Measurements from ENCODE around the gene CDK10. TPM values are rescaled to one million over a fixed set of nuclear protein-coding genes. Genes with fewer than 3 reads are reported as not detected.
"Not testable (repeated sequence)": the region's sequence is repeated elsewhere in the genome, so short reads cannot be mapped to it uniquely, and the experiment has no call there.

Gene CDK10
- total and polyA plus RNA-seq, 4 donors = 52.0 to 92.7 (median 70.0) TPM

- peaks cover 0 to 13% (median 3%) of the 10 kb centered on the region in 5 donors for H3K4me1 ChIP-seq (ENCODE audit: control insufficient read depth in 5 of 5, insufficient read depth in 5 of 5, low read length in 5 of 5)
- no peak for DNase-seq
- no peaks in the 10 kb centered on the region for H3K27me3 ChIP-seq (ENCODE audit: control insufficient read depth in 3 of 3, insufficient read depth in 3 of 3, low read length in 2 of 3)
- ATAC-seq (ENCODE audit: insufficient read depth, low FRiP score) = no peak
- peaks cover 3 to 50% (median 11%) of the 10 kb centered on the region in 4 donors for H3K36me3 ChIP-seq (ENCODE audit: control insufficient read depth in 4 of 4, insufficient read depth in 4 of 4, low read length in 4 of 4)
- no peak overlapping the region for H3K9ac ChIP-seq (ENCODE audit: insufficient read depth in 1 of 2, low read length in 2 of 2)
- H3K9me3 ChIP-seq (ENCODE audit: control insufficient read depth in 4 of 4, insufficient read depth in 3 of 4, low read length in 3 of 4) = no peaks in the 10 kb centered on the region
- WGBS, 2 donors = 93 to 95% methylated on average over 19 of the region's 19 CpGs
- no peak for TF ChIP-seq CTCF (IDR thresholded peaks at IDR 0.05; ENCODE audit: control extremely low read depth, extremely low read depth)
- H3K4me3 ChIP-seq = no peak overlapping the region
- H3K27ac ChIP-seq (ENCODE audit: low read depth in 1 of 2, low read length in 1 of 2) = no peak overlapping the region
Observed at GRCh38 chr16:89697161-89697615, 10.7 kb downstream of the CDK10 start.

- ATAC-seq (ENCODE audit: insufficient read depth, low FRiP score) (no peak), DNase-seq (no peak)
- H3K9ac ChIP-seq (ENCODE audit: insufficient read depth in 1 of 2, low read length in 2 of 2) = no peak overlapping the region
- no peaks in the 10 kb centered on the region for H3K9me3 ChIP-seq (ENCODE audit: control insufficient read depth in 4 of 4, insufficient read depth in 3 of 4, low read length in 3 of 4)
- H3K27ac ChIP-seq (ENCODE audit: low read depth in 1 of 2, low read length in 1 of 2) = no peak overlapping the region
- H3K36me3 ChIP-seq (ENCODE audit: control insufficient read depth in 4 of 4, insufficient read depth in 4 of 4, low read length in 4 of 4) = peaks cover 0 to 47% (median 8%) of the 10 kb centered on the region in 4 donors
- 89 to 91% methylated on average over 25 to 32 of the region's 32 CpGs for WGBS, 2 donors
- no peak for TF ChIP-seq CTCF (IDR thresholded peaks at IDR 0.05; ENCODE audit: control extremely low read depth, extremely low read depth)
- H3K4me1 ChIP-seq (ENCODE audit: control insufficient read depth in 5 of 5, insufficient read depth in 5 of 5, low read length in 5 of 5) = peaks cover 0 to 13% (median 3%) of the 10 kb centered on the region in 5 donors
- H3K4me3 ChIP-seq = no peak overlapping the region
- no peaks in the 10 kb centered on the region for H3K27me3 ChIP-seq (ENCODE audit: control insufficient read depth in 3 of 3, insufficient read depth in 3 of 3, low read length in 2 of 3)
Observed at GRCh38 chr16:89697616-89698331, 11.3 kb downstream of the CDK10 start.

DNA sequence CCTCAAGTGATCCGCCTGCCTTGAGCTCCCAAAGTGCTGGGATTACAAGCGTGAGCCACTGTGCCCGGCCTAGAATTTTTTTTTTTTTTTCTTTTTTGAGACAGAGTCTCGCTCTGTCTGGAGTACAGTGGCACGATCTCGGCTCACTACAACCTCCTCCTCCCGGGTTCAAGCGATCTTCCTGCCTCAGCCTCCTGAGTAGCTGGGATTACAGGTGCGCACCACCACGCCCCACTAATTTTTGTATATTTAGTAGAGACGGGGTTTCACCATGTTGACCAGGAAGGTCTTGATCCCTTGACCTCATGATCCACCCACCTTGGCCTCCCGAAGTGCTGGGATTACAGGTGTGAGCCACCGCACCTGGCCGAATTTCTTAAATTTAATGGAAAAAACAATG lies 12.2 kb downstream of the CDK10 start:
- not testable (repeated sequence) for H3K9me3 ChIP-seq (ENCODE audit: control insufficient read depth in 4 of 4, insufficient read depth in 3 of 4, low read length in 3 of 4); H3K27me3 ChIP-seq (ENCODE audit: control insufficient read depth in 3 of 3, insufficient read depth in 3 of 3, low read length in 2 of 3); ATAC-seq (ENCODE audit: insufficient read depth, low FRiP score); DNase-seq; H3K27ac ChIP-seq (ENCODE audit: low read depth in 1 of 2, low read length in 1 of 2); H3K4me3 ChIP-seq; H3K9ac ChIP-seq (ENCODE audit: insufficient read depth in 1 of 2, low read length in 2 of 2)
- Histone ChIP-seq H3K4me1 (ENCODE audit: control insufficient read depth in 5 of 5, insufficient read depth in 5 of 5, low read length in 5 of 5) (peaks cover 0 to 13% (median 3%) of the 10 kb centered on the region in 5 donors), H3K36me3 (ENCODE audit: control insufficient read depth in 4 of 4, insufficient read depth in 4 of 4, low read length in 4 of 4) (peaks cover 0 to 40% (median 3%) of the 10 kb centered on the region in 4 donors)
- 96 to 97% methylated on average over 14 of the region's 14 CpGs for WGBS, 2 donors

DNA sequence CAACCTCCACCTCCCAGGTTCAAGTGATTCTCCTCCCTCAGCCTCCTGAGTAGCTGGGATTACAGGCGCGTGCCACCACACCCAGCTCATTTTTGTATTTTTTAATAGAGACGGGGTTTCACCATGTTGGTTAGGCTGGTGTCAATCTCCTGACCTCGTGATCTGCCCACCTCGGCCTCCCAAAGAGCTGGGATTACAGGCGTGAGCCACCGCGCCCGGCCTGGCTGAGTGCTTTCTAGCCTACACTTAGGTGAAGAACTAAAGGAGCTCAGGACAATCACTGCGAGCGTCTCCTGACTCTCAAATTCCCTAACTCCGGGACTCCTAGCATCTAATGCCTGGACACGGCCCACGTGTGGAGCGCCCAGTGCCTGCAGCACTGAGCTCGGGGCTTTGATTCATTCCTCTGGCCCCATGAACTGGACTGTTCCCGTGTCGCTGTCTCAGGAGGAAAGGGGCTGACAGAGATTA lies 13.2 kb downstream of the CDK10 start:
- H3K4me3 ChIP-seq; H3K9me3 ChIP-seq (ENCODE audit: control insufficient read depth in 4 of 4, insufficient read depth in 3 of 4, low read length in 3 of 4); H3K27me3 ChIP-seq (ENCODE audit: control insufficient read depth in 3 of 3, insufficient read depth in 3 of 3, low read length in 2 of 3); ATAC-seq (ENCODE audit: insufficient read depth, low FRiP score); DNase-seq: not testable (repeated sequence)
- H3K4me1 ChIP-seq (ENCODE audit: control insufficient read depth in 5 of 5, insufficient read depth in 5 of 5, low read length in 5 of 5) = peaks cover 0 to 13% (median 3%) of the 10 kb centered on the region in 5 donors
- peak overlapping the region in 1 of 2 donors; percentile 34 for H3K9ac ChIP-seq (ENCODE audit: insufficient read depth in 1 of 2, low read length in 2 of 2)
- H3K27ac ChIP-seq (ENCODE audit: low read depth in 1 of 2, low read length in 1 of 2) = peak overlapping the region in 1 of 2 donors; percentile 48
- 61 to 70% methylated on average over 18 of the region's 18 CpGs for whole genome bisulfite sequencing, 2 donors
- peaks cover 0 to 33% (median 0%) of the 10 kb centered on the region in 4 donors for H3K36me3 ChIP-seq (ENCODE audit: control insufficient read depth in 4 of 4, insufficient read depth in 4 of 4, low read length in 4 of 4)
